ENCODE results near the gene PPP2R2B. TPM values are rescaled to one million over a fixed set of nuclear protein-coding genes. Genes with fewer than 3 reads are reported as not detected.

PPP2R2B gene
- total RNA-seq, 1 experiment from 2014 or later: 20.3 TPM

GRCh38 chr5:146659961-146660360 is 218.6 kb downstream of the PPP2R2B start (continued):
- TF ChIP-seq E2F1 (CRISPR knock-in tag; IDR thresholded peaks at IDR 0.05) (no peak), FOXK1 (CRISPR knock-in tag; IDR thresholded peaks at IDR 0.05) (no peak), NR3C1 (CRISPR knock-in tag; conservative IDR thresholded peaks at IDR 0.05; ENCODE audit: low read depth) (no peak), IRF2 (CRISPR knock-in tag; IDR thresholded peaks at IDR 0.05; ENCODE audit: borderline replicate concordance, low read depth) (no peak), NR2C2 (CRISPR knock-in tag; IDR thresholded peaks at IDR 0.05) (no peak)

- ChIA-PET POLR2A (no interaction called here), CTCF (no interaction called here)
- Mint-ChIP-seq H3K4me1 (peaks cover 22% of the 10 kb centered on the region), H3K4me3 (no peak overlapping the region), H3K9me3 (peaks cover 7% of the 10 kb centered on the region), H3K27ac (no peak overlapping the region), H3K27me3 (ENCODE audit: low read depth) (no peaks in the 10 kb centered on the region), H3K36me3 (no peaks in the 10 kb centered on the region)
- ATAC-seq (no peak), DNase-seq (ENCODE audit: low spot score) (no peak)
- TF ChIP-seq SOX15 (CRISPR knock-in tag; IDR thresholded peaks at IDR 0.05): no peak
Observed at GRCh38 chr5:146656703-146657102, 221.9 kb downstream of the PPP2R2B start.

GRCh38 chr5:146653560-146653959 is 225.0 kb downstream of the PPP2R2B start:
- no peak for ATAC-seq
- H3K27ac Mint-ChIP-seq: no peak overlapping the region
- DNase-seq (ENCODE audit: low spot score): no peak
- no peaks in the 10 kb centered on the region for H3K36me3 Mint-ChIP-seq
- H3K27me3 Mint-ChIP-seq (ENCODE audit: low read depth): no peaks in the 10 kb centered on the region
- TF ChIP-seq STAT6 (CRISPR knock-in tag; conservative IDR thresholded peaks at IDR 0.05; ENCODE audit: low read depth) (no peak), NR3C1 (CRISPR knock-in tag; conservative IDR thresholded peaks at IDR 0.05; ENCODE audit: low read depth) (no peak), ZBTB21 (CRISPR knock-in tag; IDR thresholded peaks at IDR 0.05; ENCODE audit: borderline replicate concordance) (no peak), GRHL2 (CRISPR knock-in tag; IDR thresholded peaks at IDR 0.05; ENCODE audit: insufficient replicate concordance, severe bottlenecking) (no peak), FOXP1 (CRISPR knock-in tag; IDR thresholded peaks at IDR 0.05; ENCODE audit: borderline replicate concordance) (no peak), CBFB (CRISPR knock-in tag; IDR thresholded peaks at IDR 0.05; ENCODE audit: low read depth) (no peak), TEAD1 (CRISPR knock-in tag; IDR thresholded peaks at IDR 0.05) (no peak), ETV6 (CRISPR knock-in tag; IDR thresholded peaks at IDR 0.05) (no peak)
- ChIA-PET CTCF (interaction anchor here (0.7 kb wide), 1 partner anchor 89 kb away, joined by 3 read pairs; no protein-coding TSS in a partner anchor), POLR2A (no interaction called here)
- H3K4me3 Mint-ChIP-seq: no peak overlapping the region
- peaks cover 7% of the 10 kb centered on the region for H3K9me3 Mint-ChIP-seq
- 0 out of 2 replicates have a peak, but pooled peaks cover 1% of the 10 kb centered on the region for H3K4me1 Mint-ChIP-seq

- TF ChIP-seq NFYB (CRISPR knock-in tag; conservative IDR thresholded peaks at IDR 0.05; ENCODE audit: low read depth): no peak
- no peak for TF ChIP-seq TCF7 (CRISPR knock-in tag; IDR thresholded peaks at IDR 0.05; ENCODE audit: low read depth)
- no peak for TF ChIP-seq GTF2I (CRISPR knock-in tag; conservative IDR thresholded peaks at IDR 0.05)
- no peak for TF ChIP-seq ELF4 (CRISPR knock-in tag; IDR thresholded peaks at IDR 0.05; ENCODE audit: low read depth)
- no peak for TF ChIP-seq E2F4 (CRISPR knock-in tag; IDR thresholded peaks at IDR 0.05; ENCODE audit: borderline replicate concordance, low read depth)
- no peak for TF ChIP-seq ZNF232 (CRISPR knock-in tag; IDR thresholded peaks at IDR 0.05)
- no peak for TF ChIP-seq ZNF671 (CRISPR knock-in tag; IDR thresholded peaks at IDR 0.05)
- no peak for TF ChIP-seq MYBL2 (CRISPR knock-in tag; IDR thresholded peaks at IDR 0.05)
- no peak for TF ChIP-seq ZNF219 (CRISPR knock-in tag; IDR thresholded peaks at IDR 0.05; ENCODE audit: borderline replicate concordance)
- TF ChIP-seq CREB1 (CRISPR knock-in tag; IDR thresholded peaks at IDR 0.05): no peak
- no peak for TF ChIP-seq ATF2 (CRISPR knock-in tag; IDR thresholded peaks at IDR 0.05; ENCODE audit: borderline replicate concordance, low read depth)
- TF ChIP-seq GABPB1 (CRISPR knock-in tag; IDR thresholded peaks at IDR 0.05): no peak
- TF ChIP-seq FOXJ3 (CRISPR knock-in tag; IDR thresholded peaks at IDR 0.05; ENCODE audit: borderline replicate concordance): no peak
- ATAC-seq (no peak), DNase-seq (ENCODE audit: low spot score) (no peak)
- H3K4me3 Mint-ChIP-seq: no peak overlapping the region
- no peaks in the 10 kb centered on the region for H3K27me3 Mint-ChIP-seq (ENCODE audit: low read depth)
- no peaks in the 10 kb centered on the region for H3K4me1 Mint-ChIP-seq
- peaks cover 4% of the 10 kb centered on the region for H3K9me3 Mint-ChIP-seq
- no peaks in the 10 kb centered on the region for H3K36me3 Mint-ChIP-seq
- ChIA-PET CTCF (no interaction called here), POLR2A (no interaction called here)
- no peak overlapping the region for H3K27ac Mint-ChIP-seq
Observed at GRCh38 chr5:146652547-146652946, 226.0 kb downstream of the PPP2R2B start.
